Measurements from ENCODE around the gene CHRNG.

The CHRNG gene

DNA sequence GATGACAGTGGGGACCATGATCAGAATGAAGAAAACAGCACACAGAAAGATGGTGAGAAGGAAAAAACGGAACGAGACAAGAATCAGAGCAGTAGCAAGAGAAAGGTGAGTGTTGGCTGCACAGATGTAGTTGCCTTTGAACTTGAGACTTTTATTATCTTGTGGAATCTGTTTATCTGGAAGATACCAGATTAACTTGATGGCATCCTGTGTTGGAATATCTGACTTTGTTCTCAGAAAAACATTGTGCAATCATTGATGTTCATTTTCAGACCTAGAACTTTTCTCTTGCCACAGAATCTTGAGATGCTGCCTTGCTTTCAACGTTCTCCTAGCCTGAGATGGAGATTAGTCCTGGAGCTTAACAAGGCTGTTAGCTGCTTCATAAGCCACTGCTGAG, 16.9 kb downstream of the CHRNG start:
- no peak overlapping the region for H2BK120ac ChIP-seq (ENCODE audit: low read depth, low read length)
- no peak overlapping the region for H2BK5ac ChIP-seq (ENCODE audit: low read length)
- peaks cover 4% of the 10 kb centered on the region for H3K4me1 ChIP-seq (ENCODE audit: control insufficient read depth, low read depth, low read length)
- no peak overlapping the region for H3K23ac ChIP-seq (ENCODE audit: low read length)
- DNase-seq: no peak
- no peak overlapping the region for H3K27ac ChIP-seq (ENCODE audit: low read depth, low read length)
- H3K36me3 ChIP-seq (ENCODE audit: control insufficient read depth, insufficient read depth, low read length): peaks cover 2% of the 10 kb centered on the region
- no peak overlapping the region for H3K56ac ChIP-seq (ENCODE audit: low read length)
- peaks cover 18% of the 10 kb centered on the region for H3K79me1 ChIP-seq (ENCODE audit: low read length)
- no peak overlapping the region for H3K4ac ChIP-seq (ENCODE audit: low read depth, low read length)
- no CpG with 5 or more reads among the region's 3 CpGs for WGBS (ENCODE audit: extremely low coverage, insufficient coverage, low lambda C conversion rate)
- no peak overlapping the region for H4K5ac ChIP-seq (ENCODE audit: low read length)
- no peaks in the 10 kb centered on the region for H3K27me3 ChIP-seq (ENCODE audit: insufficient read depth, low read length, poor library complexity)
- no peak overlapping the region for H3K9ac ChIP-seq (ENCODE audit: low read length)
- H4K8ac ChIP-seq (ENCODE audit: low read depth, low read length): no peak overlapping the region
- no peak overlapping the region for H3K4me2 ChIP-seq (ENCODE audit: low read length)
- peaks cover 19% of the 10 kb centered on the region for H3K79me2 ChIP-seq (ENCODE audit: control insufficient read depth, insufficient read depth, low read length)
- no peak overlapping the region for H2AK5ac ChIP-seq (ENCODE audit: low read length)
- no peak overlapping the region for H3K18ac ChIP-seq (ENCODE audit: low read length)
- no peak overlapping the region for H3K4me3 ChIP-seq (ENCODE audit: low read length)
- no peak overlapping the region for H2BK15ac ChIP-seq (replicated peaks; ENCODE audit: low read depth)

DNA sequence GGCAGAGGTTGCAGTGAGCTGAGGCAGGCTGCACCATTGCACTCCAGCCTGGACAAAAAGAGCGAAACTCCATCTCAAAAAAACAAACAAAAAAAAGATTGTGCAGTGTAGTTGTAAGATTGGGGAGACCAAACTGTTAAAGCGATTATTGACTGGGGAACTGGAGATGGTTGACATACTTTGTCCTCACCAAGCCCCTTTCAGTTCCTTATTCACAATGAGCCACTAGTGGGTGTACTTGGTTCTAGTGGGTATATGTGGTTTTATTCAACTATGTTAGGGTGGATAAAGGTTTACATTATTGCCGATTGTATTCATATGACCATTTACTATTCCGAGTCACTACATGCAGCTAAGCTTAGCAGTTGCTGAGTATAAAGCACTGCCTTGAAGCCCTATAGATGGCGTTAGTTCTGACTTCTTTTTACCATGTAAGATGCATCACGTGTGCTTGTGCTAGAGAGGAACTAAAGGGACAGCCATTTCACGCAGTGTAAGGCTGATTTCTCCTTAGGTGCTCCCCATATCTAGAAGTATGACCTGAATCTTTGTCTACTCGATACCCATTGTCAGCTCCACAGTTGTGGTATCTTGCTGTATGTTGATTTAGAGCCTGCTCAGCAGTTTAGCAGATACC, 23.1 kb downstream of the CHRNG start:
- no peak overlapping the region for H2BK120ac ChIP-seq (ENCODE audit: low read depth, low read length)
- H3K79me2 ChIP-seq (ENCODE audit: control insufficient read depth, insufficient read depth, low read length): no peaks in the 10 kb centered on the region
- no peak overlapping the region for H4K5ac ChIP-seq (ENCODE audit: low read length)
- H2AK5ac ChIP-seq (ENCODE audit: low read length): no peak overlapping the region
- H3K23ac ChIP-seq (ENCODE audit: low read length): no peak overlapping the region
- H3K4ac ChIP-seq (ENCODE audit: low read depth, low read length): no peak overlapping the region
- H3K9ac ChIP-seq (ENCODE audit: low read length): no peak overlapping the region
- peaks cover 7% of the 10 kb centered on the region for H3K36me3 ChIP-seq (ENCODE audit: control insufficient read depth, insufficient read depth, low read length)
- no CpG with 5 or more reads among the region's 8 CpGs for WGBS (ENCODE audit: extremely low coverage, insufficient coverage, low lambda C conversion rate)
- H3K56ac ChIP-seq (ENCODE audit: low read length): no peak overlapping the region
- no peaks in the 10 kb centered on the region for H3K4me1 ChIP-seq (ENCODE audit: control insufficient read depth, low read depth, low read length)
- H3K27me3 ChIP-seq (ENCODE audit: insufficient read depth, low read length, poor library complexity): no peaks in the 10 kb centered on the region
- H3K27ac ChIP-seq (ENCODE audit: low read depth, low read length): no peak overlapping the region
- no peak overlapping the region for H4K8ac ChIP-seq (ENCODE audit: low read depth, low read length)
- no peak overlapping the region for H3K18ac ChIP-seq (ENCODE audit: low read length)
- DNase-seq: peak; percentile 5
- no peaks in the 10 kb centered on the region for H3K79me1 ChIP-seq (ENCODE audit: low read length)
- H2BK15ac ChIP-seq (replicated peaks; ENCODE audit: low read depth): no peak overlapping the region
- H2BK5ac ChIP-seq (ENCODE audit: low read length): no peak overlapping the region
- H3K4me3 ChIP-seq (ENCODE audit: low read length): no peak overlapping the region
- H3K4me2 ChIP-seq (ENCODE audit: low read length): no peak overlapping the region

DNA sequence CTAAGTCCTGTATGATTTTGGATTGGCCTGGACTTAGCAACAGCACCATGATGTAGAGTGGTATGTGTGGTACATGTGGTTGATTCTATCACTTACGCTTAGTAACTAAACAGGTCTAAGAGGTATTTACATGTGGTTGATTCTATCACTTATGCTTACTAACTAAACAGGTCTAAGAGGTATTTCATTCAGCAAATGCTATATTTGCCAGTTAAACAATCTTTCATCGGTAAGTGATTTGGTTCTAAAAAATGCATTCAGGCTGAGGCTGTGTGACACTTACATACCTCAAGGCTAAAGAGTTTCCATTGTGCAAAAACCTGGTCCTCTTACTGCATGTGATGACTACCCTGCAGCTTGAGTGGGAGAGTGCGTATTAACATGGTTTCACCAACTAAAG, 24.1 kb downstream of the CHRNG start:
- Histone ChIP-seq H3K9ac (ENCODE audit: low read length) (no peak overlapping the region), H2AK5ac (ENCODE audit: low read length) (no peak overlapping the region), H3K27ac (ENCODE audit: low read depth, low read length) (no peak overlapping the region), H3K23ac (ENCODE audit: low read length) (no peak overlapping the region), H3K56ac (ENCODE audit: low read length) (no peak overlapping the region), H2BK5ac (ENCODE audit: low read length) (no peak overlapping the region), H3K27me3 (ENCODE audit: insufficient read depth, low read length, poor library complexity) (no peaks in the 10 kb centered on the region), H4K8ac (ENCODE audit: low read depth, low read length) (no peak overlapping the region), H3K79me2 (ENCODE audit: control insufficient read depth, insufficient read depth, low read length) (no peaks in the 10 kb centered on the region), H3K79me1 (ENCODE audit: low read length) (no peaks in the 10 kb centered on the region), H3K4me3 (ENCODE audit: low read length) (no peak overlapping the region), H3K4me2 (ENCODE audit: low read length) (no peak overlapping the region), H2BK15ac (replicated peaks; ENCODE audit: low read depth) (no peak overlapping the region), H3K36me3 (ENCODE audit: control insufficient read depth, insufficient read depth, low read length) (peaks cover 10% of the 10 kb centered on the region), H3K18ac (ENCODE audit: low read length) (no peak overlapping the region), H4K5ac (ENCODE audit: low read length) (no peak overlapping the region), H3K4me1 (ENCODE audit: control insufficient read depth, low read depth, low read length) (no peaks in the 10 kb centered on the region), H2BK120ac (ENCODE audit: low read depth, low read length) (no peak overlapping the region), H3K4ac (ENCODE audit: low read depth, low read length) (no peak overlapping the region)
- DNase-seq: no peak
- WGBS (ENCODE audit: extremely low coverage, insufficient coverage, low lambda C conversion rate): no CpG with 5 or more reads among the region's 3 CpGs

DNA sequence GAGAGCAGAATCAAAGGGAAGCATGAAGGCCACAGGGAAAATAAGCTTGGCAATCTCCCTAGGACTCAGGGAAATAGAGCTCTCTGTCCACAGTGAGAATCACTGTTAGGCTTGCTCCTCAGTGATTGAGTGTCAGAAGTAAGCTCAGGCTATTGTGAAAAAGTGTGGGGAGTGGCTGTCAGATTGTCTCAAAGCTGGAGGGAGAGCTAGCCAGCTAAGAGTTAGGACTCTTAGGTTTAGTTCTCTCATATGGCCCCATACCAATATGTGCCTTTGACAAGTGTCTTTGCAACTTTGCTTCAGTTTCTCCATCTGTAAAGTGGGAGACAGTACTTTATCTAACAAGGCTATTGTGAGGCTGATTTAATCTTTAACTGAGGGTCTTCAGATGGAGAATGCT, 28.2 kb downstream of the CHRNG start:
- H2BK5ac ChIP-seq (ENCODE audit: low read length): no peak overlapping the region
- H3K56ac ChIP-seq (ENCODE audit: low read length): no peak overlapping the region
- H3K4ac ChIP-seq (ENCODE audit: low read depth, low read length): no peak overlapping the region
- no peak overlapping the region for H4K5ac ChIP-seq (ENCODE audit: low read length)
- no peak overlapping the region for H3K23ac ChIP-seq (ENCODE audit: low read length)
- H3K79me1 ChIP-seq (ENCODE audit: low read length): no peaks in the 10 kb centered on the region
- no peak overlapping the region for H2AK5ac ChIP-seq (ENCODE audit: low read length)
- H3K27ac ChIP-seq (ENCODE audit: low read depth, low read length): no peak overlapping the region
- DNase-seq: no peak
- H3K4me2 ChIP-seq (ENCODE audit: low read length): no peak overlapping the region
- H3K79me2 ChIP-seq (ENCODE audit: control insufficient read depth, insufficient read depth, low read length): no peaks in the 10 kb centered on the region
- H3K36me3 ChIP-seq (ENCODE audit: control insufficient read depth, insufficient read depth, low read length): peaks cover 20% of the 10 kb centered on the region
- H3K18ac ChIP-seq (ENCODE audit: low read length): no peak overlapping the region
- no peak overlapping the region for H2BK15ac ChIP-seq (replicated peaks; ENCODE audit: low read depth)
- H3K9ac ChIP-seq (ENCODE audit: low read length): no peak overlapping the region
- no peak overlapping the region for H4K8ac ChIP-seq (ENCODE audit: low read depth, low read length)
- H2BK120ac ChIP-seq (ENCODE audit: low read depth, low read length): no peak overlapping the region
- no peaks in the 10 kb centered on the region for H3K4me1 ChIP-seq (ENCODE audit: control insufficient read depth, low read depth, low read length)
- no peak overlapping the region for H3K4me3 ChIP-seq (ENCODE audit: low read length)
- H3K27me3 ChIP-seq (ENCODE audit: insufficient read depth, low read length, poor library complexity): no peaks in the 10 kb centered on the region

DNA sequence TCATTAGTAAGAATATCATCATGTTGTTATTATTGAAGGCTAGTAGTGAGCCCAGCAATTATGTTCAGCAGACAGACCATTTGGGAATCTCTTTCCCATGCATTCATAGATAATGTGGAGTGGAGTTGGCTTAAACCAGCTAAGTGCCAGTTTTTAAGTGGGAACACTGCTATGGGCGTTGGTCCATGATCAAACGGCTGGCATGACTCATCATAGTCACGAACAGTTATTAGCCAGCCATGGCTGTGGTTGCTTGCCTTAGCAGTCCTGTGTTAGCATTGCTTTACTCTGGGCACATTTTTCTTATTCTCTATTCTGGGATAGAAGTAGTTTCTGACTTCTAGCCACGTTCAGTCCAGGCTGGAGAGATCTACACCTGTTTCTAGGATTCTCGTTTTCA, 28.7 kb downstream of the CHRNG start:
- H2BK120ac ChIP-seq (ENCODE audit: low read depth, low read length): no peak overlapping the region
- no peak overlapping the region for H3K56ac ChIP-seq (ENCODE audit: low read length)
- no peak overlapping the region for H3K27ac ChIP-seq (ENCODE audit: low read depth, low read length)
- H3K79me1 ChIP-seq (ENCODE audit: low read length): no peaks in the 10 kb centered on the region
- H3K4me1 ChIP-seq (ENCODE audit: control insufficient read depth, low read depth, low read length): no peaks in the 10 kb centered on the region
- no peak overlapping the region for H3K23ac ChIP-seq (ENCODE audit: low read length)
- no peak overlapping the region for H3K9ac ChIP-seq (ENCODE audit: low read length)
- no peak overlapping the region for H3K18ac ChIP-seq (ENCODE audit: low read length)
- no peak overlapping the region for H4K5ac ChIP-seq (ENCODE audit: low read length)
- H2BK15ac ChIP-seq (replicated peaks; ENCODE audit: low read depth): no peak overlapping the region
- H3K4me2 ChIP-seq (ENCODE audit: low read length): no peak overlapping the region
- WGBS (ENCODE audit: extremely low coverage, insufficient coverage, low lambda C conversion rate): no CpG with 5 or more reads among the region's 5 CpGs
- H2AK5ac ChIP-seq (ENCODE audit: low read length): no peak overlapping the region
- peaks cover 20% of the 10 kb centered on the region for H3K36me3 ChIP-seq (ENCODE audit: control insufficient read depth, insufficient read depth, low read length)
- H3K4ac ChIP-seq (ENCODE audit: low read depth, low read length): no peak overlapping the region
- H3K4me3 ChIP-seq (ENCODE audit: low read length): no peak overlapping the region
- H3K79me2 ChIP-seq (ENCODE audit: control insufficient read depth, insufficient read depth, low read length): no peaks in the 10 kb centered on the region
- H4K8ac ChIP-seq (ENCODE audit: low read depth, low read length): no peak overlapping the region
- no peak for DNase-seq
- no peak overlapping the region for H2BK5ac ChIP-seq (ENCODE audit: low read length)
- no peaks in the 10 kb centered on the region for H3K27me3 ChIP-seq (ENCODE audit: insufficient read depth, low read length, poor library complexity)

DNA sequence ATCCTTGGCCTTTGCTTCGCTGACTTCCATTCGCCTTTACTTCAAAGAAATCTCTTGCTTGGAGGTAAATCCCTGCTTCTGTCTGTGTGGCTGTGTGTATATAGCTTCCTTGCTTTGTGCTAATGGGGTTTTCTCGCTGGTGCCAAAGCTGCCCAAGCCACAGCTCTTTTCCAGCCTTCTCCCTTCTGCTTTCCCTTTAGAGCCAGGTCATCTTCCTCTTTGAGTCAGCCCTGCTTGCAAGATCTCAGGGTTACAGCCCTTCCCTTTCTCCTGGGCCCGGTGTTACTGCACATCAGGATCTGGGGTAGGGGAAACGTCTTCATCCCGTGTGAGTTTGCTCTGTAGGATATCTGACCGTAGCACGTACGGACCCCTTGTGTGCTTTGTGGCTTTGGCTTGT, 30.0 kb downstream of the CHRNG start:
- DNase-seq: no peak
- no peak overlapping the region for H3K18ac ChIP-seq (ENCODE audit: low read length)
- no peak overlapping the region for H2BK120ac ChIP-seq (ENCODE audit: low read depth, low read length)
- no peak overlapping the region for H3K4me3 ChIP-seq (ENCODE audit: low read length)
- H3K9ac ChIP-seq (ENCODE audit: low read length): no peak overlapping the region
- H2BK15ac ChIP-seq (replicated peaks; ENCODE audit: low read depth): no peak overlapping the region
- no peak overlapping the region for H3K56ac ChIP-seq (ENCODE audit: low read length)
- no peaks in the 10 kb centered on the region for H3K4me1 ChIP-seq (ENCODE audit: control insufficient read depth, low read depth, low read length)
- H3K79me2 ChIP-seq (ENCODE audit: control insufficient read depth, insufficient read depth, low read length): no peaks in the 10 kb centered on the region
- H2AK5ac ChIP-seq (ENCODE audit: low read length): no peak overlapping the region
- peaks cover 22% of the 10 kb centered on the region for H3K36me3 ChIP-seq (ENCODE audit: control insufficient read depth, insufficient read depth, low read length)
- no peak overlapping the region for H4K5ac ChIP-seq (ENCODE audit: low read length)
- H3K4ac ChIP-seq (ENCODE audit: low read depth, low read length): no peak overlapping the region
- H3K79me1 ChIP-seq (ENCODE audit: low read length): no peaks in the 10 kb centered on the region
- H3K27me3 ChIP-seq (ENCODE audit: insufficient read depth, low read length, poor library complexity): no peaks in the 10 kb centered on the region
- H3K27ac ChIP-seq (ENCODE audit: low read depth, low read length): no peak overlapping the region
- H3K4me2 ChIP-seq (ENCODE audit: low read length): no peak overlapping the region
- H2BK5ac ChIP-seq (ENCODE audit: low read length): no peak overlapping the region
- H4K8ac ChIP-seq (ENCODE audit: low read depth, low read length): no peak overlapping the region
- WGBS (ENCODE audit: extremely low coverage, insufficient coverage, low lambda C conversion rate): no CpG with 5 or more reads among the region's 9 CpGs
- no peak overlapping the region for H3K23ac ChIP-seq (ENCODE audit: low read length)
